Dermis blood vessel endothelial cell (primary cell): ENCODE measurements around the gene C14orf119. TPM values are rescaled to one million over a fixed set of nuclear protein-coding genes. Genes with fewer than 3 reads are reported as not detected.

ENCODE experiments used
- DNase-seq: peaks from one replicate; pipeline ENCODE4 v3.0.0; 2010
- total RNA-seq: library from RNA; depleted of rRNA; stranded (reverse); fragments of >200 nt; gene quantifications from 2 replicates; pipeline ENCODE4 v1.2.3, GENCODE V29; 2014

Gene C14orf119
- total RNA-seq, 1 donor from 2014 or later: 52.2 TPM

- DNase-seq: no peak
These were observed 34.6 kb upstream of the C14orf119 start for GRCh38 chr14:23060536-23061260.

- DNase-seq: peak; percentile 97
These were observed 33.3 kb upstream of the C14orf119 start for GRCh38 chr14:23062002-23062401.

GRCh38 chr14:23063601-23064000, 31.7 kb upstream of the C14orf119 start:
- no peak for DNase-seq

GRCh38 chr14:23066368-23066767, 28.9 kb upstream of the C14orf119 start:
- no peak for DNase-seq

GRCh38 chr14:23066855-23067744, 28.2 kb upstream of the C14orf119 start:
- no peak for DNase-seq

GRCh38 chr14:23067847-23068788, 27.2 kb upstream of the C14orf119 start:
- no peak for DNase-seq

GRCh38 chr14:23068789-23069412, 26.4 kb upstream of the C14orf119 start:
- DNase-seq: peak; percentile 96

- no peak for DNase-seq
These were observed 25.9 kb upstream of the C14orf119 start for GRCh38 chr14:23069413-23069806.

- DNase-seq: no peak
These were observed 24.8 kb upstream of the C14orf119 start for GRCh38 chr14:23070262-23071129.

- DNase-seq: peak; percentile 93
These were observed 23.9 kb upstream of the C14orf119 start for GRCh38 chr14:23071244-23071920.

GRCh38 chr14:23071921-23072539, 23.3 kb upstream of the C14orf119 start:
- no peak for DNase-seq

GRCh38 chr14:23074906-23075305, 20.4 kb upstream of the C14orf119 start:
- no peak for DNase-seq

- peak; percentile 70 for DNase-seq
These were observed 18.4 kb upstream of the C14orf119 start for GRCh38 chr14:23076785-23077408.

- no peak for DNase-seq
These were observed 17.3 kb upstream of the C14orf119 start for GRCh38 chr14:23077962-23078361.

GRCh38 chr14:23078692-23079116, 16.6 kb upstream of the C14orf119 start:
- DNase-seq: peak; percentile 93

- no peak for DNase-seq
These were observed 15.6 kb upstream of the C14orf119 start for GRCh38 chr14:23079716-23080115.

- no peak for DNase-seq
These were observed 14.8 kb upstream of the C14orf119 start for GRCh38 chr14:23080474-23080873.

GRCh38 chr14:23085458-23085857, 9.8 kb upstream of the C14orf119 start:
- DNase-seq: no peak

GRCh38 chr14:23086565-23086964, 8.7 kb upstream of the C14orf119 start:
- DNase-seq: no peak
